Activated gamma-delta T cell treated with anti-CD3 and anti-CD28 coated beads, Interleukin-2, amount 50 U/mL, for 16 hours (primary cell): Measurements from ENCODE around the gene ST3GAL2.

Experiments used
- DNase-seq: peaks from one replicate; pipeline ENCODE4 v3.0.0-alpha.2; 2020; ENCODE audit warnings: low read depth

The ST3GAL2 gene

DNA sequence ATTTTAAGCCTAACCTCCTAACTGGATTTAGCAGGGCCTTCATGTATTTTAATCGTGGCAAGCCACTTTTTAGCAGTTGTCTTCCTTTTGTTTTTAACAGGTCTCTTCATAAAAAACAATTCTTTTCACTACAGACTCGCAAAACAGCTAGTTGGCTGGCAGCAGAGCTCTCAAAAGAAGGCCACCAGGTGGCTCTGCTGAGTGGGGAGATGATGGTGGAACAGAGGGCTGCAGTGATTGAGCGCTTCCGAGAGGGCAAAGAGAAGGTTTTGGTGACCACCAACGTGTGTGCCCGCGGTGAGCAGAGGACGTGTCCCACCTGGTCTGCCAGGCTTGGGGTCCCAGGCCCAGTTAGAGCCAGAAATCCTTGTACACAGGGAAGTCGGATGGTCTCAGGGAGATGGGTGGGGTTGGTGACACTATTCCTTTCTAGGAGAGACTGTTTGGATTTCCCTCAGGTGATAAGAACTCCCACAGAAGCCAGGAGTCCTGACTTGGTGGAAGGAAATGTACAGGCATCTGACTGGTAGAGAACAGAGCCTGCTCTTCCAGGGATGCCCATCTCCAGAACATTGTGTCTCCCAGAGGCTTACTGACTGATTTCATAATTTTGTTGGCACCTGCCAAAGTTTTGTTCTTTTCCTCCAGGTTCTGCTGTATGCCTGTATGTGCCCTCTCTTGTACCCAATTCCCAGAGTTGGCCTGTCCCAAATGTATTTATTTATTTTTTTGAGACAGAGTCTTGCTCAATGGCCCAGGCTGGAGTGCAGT is 107.1 kb downstream of the ST3GAL2 start:
- no peak for DNase-seq

DNA sequence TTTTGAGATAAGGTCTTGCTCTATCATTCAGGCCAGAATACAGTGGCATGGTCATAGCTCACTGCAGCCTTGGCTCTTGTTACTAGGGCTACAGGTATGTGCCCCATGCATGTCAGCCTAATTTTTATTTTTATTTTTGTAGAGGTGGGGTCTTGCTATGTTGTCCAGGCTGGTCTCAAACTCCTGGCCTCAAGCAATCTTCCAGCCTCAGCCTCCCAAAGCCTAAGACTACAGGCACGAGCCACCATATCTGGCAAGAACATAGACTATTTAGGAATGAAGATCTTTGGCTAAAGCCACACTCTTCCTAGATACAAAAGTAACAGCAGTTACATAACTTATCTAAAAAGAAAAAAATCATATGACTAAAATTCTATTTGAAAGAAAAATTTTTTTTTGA is 107.8 kb downstream of the ST3GAL2 start:
- no peak for DNase-seq
